Breast epithelium (tissue), 4 donors: ENCODE results near the gene SPATC1L. TPM values are rescaled to one million over a fixed set of nuclear protein-coding genes. Genes with fewer than 3 reads are reported as not detected.
"Not testable (repeated sequence)": the region's sequence is repeated elsewhere in the genome, so short reads cannot be mapped to it uniquely, and the experiment has no call there.

ENCODE experiments used
- DNase-seq, 2 donors: peaks; one replicate each; pipeline ENCODE4 v3.0.0-alpha.2; 2019; ENCODE audit warnings: low spot score in 2 of 2
- H3K27ac ChIP-seq, 2 donors: fragments of 200-600 bp; sonication (generic) in 1 of 2; one replicate each; pipeline ENCODE4 v1.5.1; 2016 to 2019; ENCODE audit warnings: mild to moderate bottlenecking in 1 of 2
- H3K27me3 ChIP-seq, 2 donors: fragments of 200-600 bp; sonication (generic) in 1 of 2; one replicate each; pipeline versions ENCODE4 v1.5.1 to v1.6.0; 2017 to 2019; ENCODE audit warnings: control low read depth in 1 of 2, mild to moderate bottlenecking in 1 of 2
- H3K36me3 ChIP-seq: fragments of 200-600 bp; one replicate; pipeline ENCODE4 v1.5.1; 2019
- H3K4me1 ChIP-seq, 2 donors: fragments of 200-600 bp; sonication (generic); one replicate each; pipeline ENCODE4 v1.5.1; 2016 to 2019; ENCODE audit warnings: control low read depth in 1 of 2
- H3K4me3 ChIP-seq, 3 donors: fragments of 200-600 bp; sonication (generic); 1 replicate in 2 of 3; 2 replicates in 1 of 3; pipeline ENCODE4 v1.5.1; 2016 to 2019; ENCODE audit warnings: mild to moderate bottlenecking in 3 of 3, moderate library complexity in 2 of 3
- H3K9me3 ChIP-seq, 2 donors: fragments of 200-600 bp; sonication (generic) in 1 of 2; one replicate each; pipeline ENCODE4 v1.5.1; 2016 to 2019; ENCODE audit warnings: control low read depth in 1 of 2
- CTCF ChIP-seq, 3 donors: fragments of 450-650 bp; IDR thresholded peaks; one replicate each; pipeline ENCODE4 v1.5.1; 2016 to 2017; ENCODE audit warnings: antibody characterized with exemption in 3 of 3, mild to moderate bottlenecking in 3 of 3, moderate library complexity in 3 of 3
- POLR2A ChIP-seq: fragments of 450-650 bp; IDR thresholded peaks from one replicate; pipeline ENCODE4 v1.6.1; 2016; ENCODE audit warnings: antibody characterized with exemption, mild to moderate bottlenecking, moderate library complexity
- POLR2AphosphoS5 ChIP-seq, 3 donors: sonication (generic); formaldehyde crosslinking; IDR thresholded peaks; one replicate each; pipeline ENCODE4 v1.6.1; 2017; ENCODE audit warnings: antibody characterized with exemption in 3 of 3
- intact Hi-C: fragments of 100-400 bp; cut with DNase I; formaldehyde crosslinking; loops from one replicate; pipeline ENCODE4 v1.15.1; 2023; ENCODE audit warnings: low total_unique reads
- total RNA-seq, 3 donors: library from RNA; depleted of rRNA; stranded (reverse); fragments of >200 nt; gene quantifications; one replicate each; pipeline ENCODE4 v1.1.0, GENCODE V29; 2016

Gene SPATC1L
- total RNA-seq, 3 donors from 2014 or later, result 1.6 to 7.0 (median 6.2) TPM

GRCh38 chr21:46227811-46228344, 43.6 kb upstream of the SPATC1L start:
- H3K36me3 ChIP-seq, result no peaks in the 10 kb centered on the region
- DNase-seq, result no peak
- intact Hi-C loops, result no loop called here
- peak overlapping the region; percentile 94 to 95 (median 94) for H3K4me3 ChIP-seq
- H3K27me3 ChIP-seq, result no peaks in the 10 kb centered on the region
- TF ChIP-seq POLR2A, result no peak
- TF ChIP-seq CTCF (IDR thresholded peaks at IDR 0.05), result no peak
- no peak for TF ChIP-seq POLR2AphosphoS5 (IDR thresholded peaks at IDR 0.05)
- H3K4me1 ChIP-seq, result peaks cover 9 to 23% of the 10 kb centered on the region in 2 donors
- peak overlapping the region; percentile 87 to 91 for H3K27ac ChIP-seq
- no peaks in the 10 kb centered on the region for H3K9me3 ChIP-seq

- H3K4me3 ChIP-seq, result peak overlapping the region; percentile 94 to 95 (median 94)
- no peak for DNase-seq
- H3K9me3 ChIP-seq, result no peaks in the 10 kb centered on the region
- TF ChIP-seq POLR2A, result no peak
- H3K4me1 ChIP-seq, result peaks cover 9 to 23% of the 10 kb centered on the region in 2 donors
- H3K27ac ChIP-seq, result peak overlapping the region; percentile 46 to 91
- no peaks in the 10 kb centered on the region for H3K27me3 ChIP-seq
- no peaks in the 10 kb centered on the region for H3K36me3 ChIP-seq
- intact Hi-C loops, result no loop called here
These were observed 42.8 kb upstream of the SPATC1L start for GRCh38 chr21:46226920-46227599.

- H3K4me3 ChIP-seq, result no peak overlapping the region
These were observed 41.9 kb upstream of the SPATC1L start for GRCh38 chr21:46226146-46226545.

GRCh38 chr21:46223661-46224060, 39.4 kb upstream of the SPATC1L start:
- H3K36me3 ChIP-seq, intact Hi-C loops, H3K9me3 ChIP-seq, H3K27ac ChIP-seq, H3K4me3 ChIP-seq, H3K27me3 ChIP-seq, DNase-seq: not testable (repeated sequence)
- peaks cover 9 to 19% of the 10 kb centered on the region in 2 donors for H3K4me1 ChIP-seq

More at GRCh38 chr21:46226146-46226545, 41.9 kb upstream of the SPATC1L start:
- H3K36me3 ChIP-seq, result no peaks in the 10 kb centered on the region
- TF ChIP-seq POLR2AphosphoS5 (IDR thresholded peaks at IDR 0.05) (peak in 1 of 3 donors; percentile 19), CTCF (IDR thresholded peaks at IDR 0.05) (no peak)
- no peak for DNase-seq
- no peaks in the 10 kb centered on the region for H3K27me3 ChIP-seq
- intact Hi-C loops, result no loop called here
- no peaks in the 10 kb centered on the region for H3K9me3 ChIP-seq
- peak overlapping the region; percentile 46 to 70 for H3K27ac ChIP-seq
- H3K4me1 ChIP-seq, result peaks cover 9 to 23% of the 10 kb centered on the region in 2 donors

GRCh38 chr21:46223217-46223616, 39.0 kb upstream of the SPATC1L start:
- no peak for DNase-seq
- no peaks in the 10 kb centered on the region for H3K27me3 ChIP-seq
- no peaks in the 10 kb centered on the region for H3K9me3 ChIP-seq
- intact Hi-C loops, result no loop called here
- peaks cover 9 to 19% of the 10 kb centered on the region in 2 donors for H3K4me1 ChIP-seq
- no peaks in the 10 kb centered on the region for H3K36me3 ChIP-seq
- H3K4me3 ChIP-seq, result no peak overlapping the region
- TF ChIP-seq POLR2A, result no peak
- no peak for TF ChIP-seq CTCF (IDR thresholded peaks at IDR 0.05)
- no peak for TF ChIP-seq POLR2AphosphoS5 (IDR thresholded peaks at IDR 0.05)
- H3K27ac ChIP-seq, result no peak overlapping the region

GRCh38 chr21:46222436-46223116, 38.3 kb upstream of the SPATC1L start:
- intact Hi-C loops, result no loop called here

More at GRCh38 chr21:46222436-46223116, 38.3 kb upstream of the SPATC1L start:
- Histone ChIP-seq H3K9me3 (no peaks in the 10 kb centered on the region), H3K36me3 (no peaks in the 10 kb centered on the region), H3K4me3 (no peak overlapping the region), H3K27me3 (no peaks in the 10 kb centered on the region), H3K27ac (no peak overlapping the region), H3K4me1 (peaks cover 9 to 14% of the 10 kb centered on the region in 2 donors)
- DNase-seq, result peak in 1 of 2 donors; percentile 17
- TF ChIP-seq POLR2A (no peak), POLR2AphosphoS5 (IDR thresholded peaks at IDR 0.05) (no peak), CTCF (IDR thresholded peaks at IDR 0.05) (no peak)
